ENCODE results near the gene TMEM106C. TPM values are rescaled to one million over a fixed set of nuclear protein-coding genes. Genes with fewer than 3 reads are reported as not detected.

TMEM106C gene
- total RNA-seq, 4 donors from 2014 or later, result 24.1 to 92.7 (median 63.5) TPM

GRCh38 chr12:47999816-48000215, 36.4 kb downstream of the TMEM106C start:
- Histone ChIP-seq H3K4me1 (peaks cover 31 to 56% (median 41%) of the 10 kb centered on the region in 3 donors), H3K4me3 (no peak overlapping the region), H3K36me3 (no peaks in the 10 kb centered on the region), H3K27me3 (peaks cover 10 to 98% (median 23%) of the 10 kb centered on the region in 4 donors), H3K27ac (no peak overlapping the region), H3K9me3 (no peaks in the 10 kb centered on the region)
- TF ChIP-seq POLR2A (IDR thresholded peaks at IDR 0.05) (no peak), CTCF (IDR thresholded peaks at IDR 0.05) (no peak)
- 65 to 70% methylated on average over 8 of the region's 9 CpGs for WGBS, 2 donors
- no peak for DNase-seq
- intact Hi-C loops (cut with DNase I), result no loop called here

GRCh38 chr12:48000878-48001504, 37.6 kb downstream of the TMEM106C start:
- 6 to 7% methylated on average over 15 to 18 of the region's 18 CpGs for WGBS, 2 donors
- H3K36me3 ChIP-seq, result no peaks in the 10 kb centered on the region
- H3K9me3 ChIP-seq, result no peaks in the 10 kb centered on the region
- TF ChIP-seq POLR2A (IDR thresholded peaks at IDR 0.05), result no peak
- TF ChIP-seq CTCF (IDR thresholded peaks at IDR 0.05), result no peak
- intact Hi-C loops (cut with DNase I), result no loop called here
- DNase-seq, result no peak
- peak overlapping the region; percentile 27 to 69 (median 45) for H3K4me3 ChIP-seq
- peak overlapping the region in 3 of 4 donors; percentile 48 to 64 (median 49) for H3K27ac ChIP-seq
- H3K27me3 ChIP-seq, result peaks cover 14 to 98% (median 29%) of the 10 kb centered on the region in 4 donors
- H3K4me1 ChIP-seq, result peaks cover 31 to 55% (median 41%) of the 10 kb centered on the region in 3 donors

GRCh38 chr12:48001505-48002413, 38.4 kb downstream of the TMEM106C start:
- WGBS, 2 donors, result 1 to 2% methylated on average over 24 to 36 of the region's 57 CpGs
- intact Hi-C loops (cut with DNase I), result no loop called here
- Histone ChIP-seq H3K9me3 (no peaks in the 10 kb centered on the region), H3K4me1 (peaks cover 31 to 50% (median 41%) of the 10 kb centered on the region in 3 donors), H3K27ac (peak overlapping the region in 3 of 4 donors; percentile 48 to 64 (median 49)), H3K36me3 (no peaks in the 10 kb centered on the region), H3K27me3 (peaks cover 14 to 100% (median 29%) of the 10 kb centered on the region in 4 donors), H3K4me3 (peak overlapping the region; percentile 27 to 69 (median 45))
- TF ChIP-seq POLR2A (IDR thresholded peaks at IDR 0.05) (no peak), CTCF (IDR thresholded peaks at IDR 0.05) (no peak)
- no peak for DNase-seq

GRCh38 chr12:48002414-48002730, 39.0 kb downstream of the TMEM106C start:
- peaks cover 14 to 100% (median 29%) of the 10 kb centered on the region in 4 donors for H3K27me3 ChIP-seq
- H3K4me1 ChIP-seq, result peaks cover 31 to 50% (median 41%) of the 10 kb centered on the region in 3 donors
- TF ChIP-seq CTCF (IDR thresholded peaks at IDR 0.05) (no peak), POLR2A (IDR thresholded peaks at IDR 0.05) (no peak)
- DNase-seq, result no peak
- WGBS, 2 donors, result 1 to 5% methylated on average over 3 to 13 of the region's 13 CpGs
- H3K9me3 ChIP-seq, result no peaks in the 10 kb centered on the region
- H3K27ac ChIP-seq, result no peak overlapping the region
- peak overlapping the region; percentile 27 to 69 (median 45) for H3K4me3 ChIP-seq
- intact Hi-C loops (cut with DNase I), result no loop called here
- H3K36me3 ChIP-seq, result no peaks in the 10 kb centered on the region

GRCh38 chr12:48002773-48003218, 39.4 kb downstream of the TMEM106C start:
- H3K9me3 ChIP-seq, result no peaks in the 10 kb centered on the region
- intact Hi-C loops (cut with DNase I), result no loop called here
- H3K36me3 ChIP-seq, result no peaks in the 10 kb centered on the region
- peaks cover 31 to 50% (median 41%) of the 10 kb centered on the region in 3 donors for H3K4me1 ChIP-seq
- H3K27me3 ChIP-seq, result peaks cover 14 to 100% (median 29%) of the 10 kb centered on the region in 4 donors
- H3K27ac ChIP-seq, result no peak overlapping the region
- peak overlapping the region in 3 of 4 donors; percentile 43 to 69 (median 47) for H3K4me3 ChIP-seq
- 0 to 1% methylated on average over 7 to 10 of the region's 26 CpGs for WGBS, 2 donors
- no peak for DNase-seq
- TF ChIP-seq CTCF (IDR thresholded peaks at IDR 0.05) (no peak), POLR2A (IDR thresholded peaks at IDR 0.05) (no peak)
